HG03097 (cell line): ENCODE measurements around the gene CLPTM1.
"Not testable (repeated sequence)": the region's sequence is repeated elsewhere in the genome, so short reads cannot be mapped to it uniquely, and the experiment has no call there.

Experiments used
- ATAC-seq: cut with Tn5 transposase; IDR thresholded peaks from one replicate; pipeline ENCODE4 v1.9.1; 2021; ENCODE audit not compliant: unreplicated experiment, low FRiP score

CLPTM1 gene

DNA sequence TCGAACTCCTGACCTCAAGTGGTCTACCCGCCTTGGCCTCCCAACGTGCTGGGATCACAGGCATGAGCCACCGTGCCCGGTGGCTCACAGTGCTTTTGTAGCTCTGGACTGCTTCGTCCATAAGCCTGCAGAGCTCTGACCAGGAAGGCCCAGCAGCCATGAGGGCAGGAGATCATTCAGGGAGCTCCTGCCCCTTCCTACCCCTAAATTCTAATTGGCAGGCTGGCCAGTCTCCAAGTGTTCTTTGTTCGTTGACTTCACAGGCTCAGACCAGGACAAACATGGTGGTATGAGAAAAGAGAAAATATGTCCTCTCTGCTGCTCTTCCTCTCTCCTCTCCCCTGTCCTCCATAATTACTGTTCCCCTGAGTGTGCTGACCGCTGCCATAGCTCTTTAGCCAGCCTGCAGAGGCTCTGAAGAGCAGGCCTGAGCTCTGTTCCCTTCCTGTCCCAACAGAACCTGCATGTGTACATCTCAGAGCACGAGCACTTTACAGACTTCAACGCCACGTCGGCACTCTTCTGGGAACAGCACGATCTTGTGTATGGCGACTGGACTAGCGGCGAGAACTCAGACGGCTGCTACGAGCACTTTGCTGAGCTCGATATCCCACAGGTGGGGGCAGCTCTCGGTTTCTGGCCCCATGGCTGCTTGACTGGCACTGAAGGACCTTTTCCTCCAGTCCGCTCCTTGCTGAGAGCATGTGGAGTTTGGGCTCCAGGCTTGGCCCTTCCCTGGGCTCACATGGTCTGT is 19.0 kb downstream of the CLPTM1 start:
- no peak for ATAC-seq

DNA sequence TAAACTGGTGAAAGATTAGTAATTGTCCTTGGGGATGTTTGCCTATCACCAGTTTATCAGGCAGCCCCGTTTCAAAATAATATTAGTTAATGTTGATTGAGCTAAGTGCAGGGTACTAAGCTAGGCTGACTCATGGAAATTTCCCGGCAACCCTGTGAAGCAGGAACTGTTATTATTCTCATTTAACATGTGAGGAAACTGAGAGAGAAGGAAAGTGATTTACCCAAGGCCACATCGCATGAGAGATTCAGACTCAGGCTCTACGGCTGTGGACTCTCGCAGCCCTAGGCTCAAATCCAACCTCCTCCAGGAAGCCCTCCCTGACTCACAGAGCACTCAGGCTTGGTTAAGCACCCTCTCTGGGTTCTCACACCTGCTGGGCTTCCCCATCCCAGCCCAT is 19.7 kb downstream of the CLPTM1 start:
- ATAC-seq = no peak

DNA sequence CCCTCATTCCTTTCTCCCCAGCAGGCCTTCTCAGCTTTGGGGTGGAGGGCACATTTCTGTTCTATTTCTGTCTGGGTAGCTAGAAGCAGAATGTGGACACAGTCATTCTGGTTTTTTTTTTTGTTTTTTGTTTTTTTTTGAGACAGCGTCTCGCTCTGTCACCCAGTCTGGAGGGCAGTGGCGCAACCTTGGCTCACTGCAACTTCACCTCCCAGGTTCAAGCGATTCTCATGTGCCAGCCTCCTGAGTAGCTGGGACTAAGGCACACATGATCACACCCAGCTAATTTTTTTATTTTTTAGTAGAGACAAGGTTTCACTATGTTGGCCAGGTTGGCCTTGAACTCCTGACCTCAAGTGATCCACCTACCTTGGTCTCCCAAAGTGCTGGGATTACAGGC is 20.3 kb downstream of the CLPTM1 start:
- ATAC-seq = no peak

DNA sequence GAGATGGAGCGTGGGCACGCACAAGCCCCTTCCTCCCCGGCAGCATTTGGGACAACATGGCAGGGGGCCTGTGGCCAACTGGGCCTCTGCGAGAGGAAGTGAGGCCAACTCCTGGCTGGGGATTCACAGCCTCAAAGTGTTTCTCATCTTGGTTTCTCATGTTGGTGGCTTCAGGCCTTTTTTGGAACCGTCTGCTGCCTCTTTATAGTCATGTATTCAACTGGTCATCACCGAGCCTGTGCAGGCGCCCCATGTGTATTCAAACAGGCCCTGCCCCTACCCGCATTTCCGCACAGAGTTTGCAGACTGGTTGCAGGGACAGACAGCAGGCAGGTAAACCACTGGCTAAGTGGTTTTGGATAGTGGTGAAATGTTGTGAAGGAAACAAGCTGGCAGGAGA is 28.8 kb downstream of the CLPTM1 start:
- no peak for ATAC-seq

DNA sequence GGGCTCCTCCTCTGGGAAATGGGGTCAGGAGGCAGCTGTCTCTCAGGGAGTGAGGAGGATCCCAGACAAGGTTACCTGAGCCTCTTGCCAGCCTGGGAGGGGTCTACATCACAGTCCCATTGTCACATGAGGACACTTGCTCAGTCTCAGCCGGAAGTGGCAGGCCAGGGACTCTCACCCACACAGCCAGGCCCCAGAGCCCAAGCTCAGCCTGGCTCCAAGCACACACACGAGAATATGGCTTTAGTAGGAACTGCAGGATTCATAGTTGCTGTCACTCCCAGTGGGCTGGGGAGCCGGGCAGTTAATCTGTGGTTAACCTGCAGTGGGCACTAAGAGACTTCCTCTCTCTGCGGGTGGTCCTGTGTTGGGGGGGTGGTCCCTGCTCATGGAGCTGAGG is 30.3 kb downstream of the CLPTM1 start:
- ATAC-seq = no peak

DNA sequence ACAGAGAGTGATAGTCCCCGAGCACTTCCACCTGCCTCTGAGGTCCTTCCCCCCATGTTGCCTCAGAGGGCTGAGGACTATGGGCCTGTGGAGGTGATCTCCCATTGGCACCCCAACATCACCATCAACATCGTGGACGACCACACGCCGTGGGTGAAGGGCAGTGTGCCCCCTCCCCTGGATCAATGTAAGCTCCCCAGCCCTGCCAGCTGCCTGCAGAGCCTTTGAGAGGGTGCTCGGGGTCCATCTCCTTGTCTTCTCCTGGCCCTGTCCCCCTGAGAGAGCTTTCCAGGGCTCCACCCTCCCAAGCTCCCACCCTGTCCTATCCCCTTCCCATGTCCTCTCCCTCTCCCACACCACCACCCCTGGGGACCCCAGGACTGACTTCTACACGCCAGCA is 31.2 kb downstream of the CLPTM1 start:
- ATAC-seq = no peak

DNA sequence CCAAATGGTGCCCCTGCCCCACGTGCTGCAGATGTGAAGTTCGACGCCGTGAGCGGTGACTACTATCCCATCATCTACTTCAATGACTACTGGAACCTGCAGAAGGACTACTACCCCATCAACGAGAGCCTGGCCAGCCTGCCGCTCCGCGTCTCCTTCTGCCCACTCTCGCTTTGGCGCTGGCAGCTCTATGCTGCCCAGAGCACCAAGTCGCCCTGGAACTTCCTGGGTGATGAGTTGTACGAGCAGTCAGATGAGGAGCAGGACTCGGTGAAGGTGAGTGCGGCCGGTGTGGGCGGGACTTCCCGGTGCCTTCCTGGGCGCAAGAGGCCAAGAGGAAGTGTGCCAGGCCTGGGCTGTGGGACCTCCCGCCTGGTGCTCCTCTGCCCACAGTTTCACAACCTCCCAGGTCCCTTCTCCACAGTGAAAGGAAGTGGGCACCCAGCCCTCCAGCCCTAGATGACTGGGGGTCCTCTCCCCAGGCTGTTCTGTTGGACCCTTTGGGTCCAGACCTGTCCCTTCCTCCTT is 32.0 kb downstream of the CLPTM1 start:
- no peak for ATAC-seq

DNA sequence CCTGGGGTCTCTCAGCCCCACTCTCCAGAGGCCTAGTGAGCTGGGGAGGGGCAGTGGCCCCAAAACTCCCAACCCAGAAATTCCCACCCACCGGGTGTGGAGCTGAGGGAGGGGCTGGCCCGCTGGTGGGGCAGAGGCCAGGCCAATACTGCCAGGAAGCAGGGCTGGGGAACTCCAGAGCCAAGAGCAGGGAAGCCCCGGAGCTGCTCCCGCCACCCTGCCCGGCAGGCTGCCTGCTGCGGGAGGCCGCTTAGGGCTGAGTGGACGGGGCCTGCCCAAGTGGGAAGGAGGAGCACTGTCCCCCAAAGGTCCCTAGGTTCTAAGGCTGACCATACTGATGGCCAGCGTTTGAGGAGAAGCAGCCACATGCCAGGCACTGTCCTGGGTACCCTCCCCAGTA is 33.1 kb downstream of the CLPTM1 start:
- ATAC-seq = no peak

DNA sequence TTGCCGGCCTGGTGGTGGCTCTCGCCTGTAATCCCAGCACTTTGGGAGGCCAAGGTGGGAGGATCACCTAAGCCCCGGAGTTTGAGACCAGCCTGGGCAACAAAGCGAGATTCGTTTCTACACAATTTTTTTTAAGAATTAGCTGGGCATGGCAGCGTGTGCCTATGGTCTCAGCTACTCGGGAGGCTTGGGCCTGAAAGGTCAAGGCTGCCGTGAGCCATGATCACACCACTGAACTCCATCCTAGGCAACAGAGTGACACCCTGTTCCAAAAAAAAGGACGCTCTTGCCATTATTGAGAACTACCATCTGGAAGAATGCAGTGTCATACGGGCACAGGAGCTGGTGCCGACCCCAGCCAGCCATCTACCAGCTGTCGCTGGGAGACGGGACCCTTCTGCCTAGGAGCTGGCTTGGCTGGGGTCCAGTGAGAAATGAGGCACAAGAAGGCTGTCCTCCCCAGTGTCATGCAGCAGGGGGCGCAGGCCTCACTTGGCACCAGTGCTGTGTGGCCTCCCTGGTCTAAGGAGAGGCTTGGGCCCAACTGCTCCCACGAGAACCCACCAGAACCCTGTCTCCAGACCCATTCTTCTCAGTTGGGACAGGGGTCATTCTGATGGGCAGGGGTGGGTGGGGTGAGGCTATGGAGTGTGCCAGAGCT is 33.8 kb downstream of the CLPTM1 start:
- no peak for ATAC-seq

DNA sequence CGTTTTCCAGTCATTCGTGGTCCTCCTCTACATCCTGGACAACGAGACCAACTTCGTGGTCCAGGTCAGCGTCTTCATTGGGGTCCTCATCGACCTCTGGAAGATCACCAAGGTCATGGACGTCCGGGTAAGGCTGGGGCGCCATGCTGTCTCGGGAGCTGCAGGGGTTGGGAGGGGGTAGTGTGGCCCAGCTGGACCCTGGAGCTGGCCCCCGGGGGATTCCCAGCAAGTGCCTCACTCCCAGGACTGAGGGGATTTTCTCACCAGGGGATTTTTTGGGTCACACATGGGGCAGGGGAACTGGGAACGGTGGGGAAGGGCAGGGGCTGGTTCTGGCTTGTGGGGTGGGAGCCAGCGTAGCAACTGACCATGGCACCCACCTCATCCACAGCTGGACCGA is 35.3 kb downstream of the CLPTM1 start:
- no peak for ATAC-seq

DNA sequence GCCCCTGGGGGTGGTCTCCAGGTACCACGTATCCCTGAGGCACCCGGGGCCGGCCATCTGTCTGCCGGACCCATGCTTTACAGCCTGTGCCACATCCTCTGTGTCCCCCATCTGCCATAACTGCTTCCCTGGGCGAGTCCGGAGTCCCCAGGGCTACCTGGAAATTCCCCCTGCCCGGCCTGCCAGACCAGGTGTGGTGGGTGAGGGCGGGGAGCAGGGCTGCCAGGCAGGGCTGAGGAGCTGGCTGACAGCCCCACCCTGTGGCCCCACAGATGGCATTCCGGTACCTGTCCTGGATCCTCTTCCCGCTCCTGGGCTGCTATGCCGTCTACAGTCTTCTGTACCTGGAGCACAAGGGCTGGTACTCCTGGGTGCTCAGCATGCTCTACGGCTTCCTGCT is 35.8 kb downstream of the CLPTM1 start:
- ATAC-seq = no peak

DNA sequence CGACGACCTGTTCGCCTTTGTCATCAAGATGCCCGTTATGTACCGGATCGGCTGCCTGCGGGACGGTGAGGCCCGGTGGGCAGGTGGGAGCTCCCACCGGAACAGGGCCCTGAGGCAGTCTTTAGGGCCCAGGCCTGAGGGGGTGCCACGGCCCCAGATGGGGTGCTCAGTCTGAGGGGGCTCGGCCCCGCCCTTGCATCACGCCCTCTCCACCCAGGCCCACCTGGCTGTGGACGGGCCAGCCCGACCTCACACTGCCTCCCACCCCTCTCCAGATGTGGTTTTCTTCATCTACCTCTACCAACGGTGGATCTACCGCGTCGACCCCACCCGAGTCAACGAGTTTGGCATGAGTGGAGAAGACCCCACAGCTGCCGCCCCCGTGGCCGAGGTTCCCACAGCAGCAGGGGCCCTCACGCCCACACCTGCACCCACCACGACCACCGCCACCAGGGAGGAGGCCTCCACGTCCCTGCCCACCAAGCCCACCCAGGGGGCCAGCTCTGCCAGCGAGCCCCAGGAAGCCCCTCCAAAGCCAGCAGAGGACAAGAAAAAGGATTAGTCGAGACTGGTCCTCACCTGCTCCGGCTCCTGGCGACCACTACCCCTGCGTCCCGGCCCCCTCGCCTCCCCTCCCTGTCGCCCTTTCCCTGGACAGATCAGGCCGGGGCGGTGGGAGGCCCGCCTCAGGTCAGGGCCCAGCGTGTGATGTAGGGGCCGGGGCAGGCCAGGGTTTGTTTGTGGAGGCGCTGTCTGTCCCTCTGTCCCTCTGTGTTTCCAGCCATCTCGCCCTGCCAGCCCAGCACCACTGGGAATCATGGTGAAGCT is 37.4 kb downstream of the CLPTM1 start:
- no peak for ATAC-seq

DNA sequence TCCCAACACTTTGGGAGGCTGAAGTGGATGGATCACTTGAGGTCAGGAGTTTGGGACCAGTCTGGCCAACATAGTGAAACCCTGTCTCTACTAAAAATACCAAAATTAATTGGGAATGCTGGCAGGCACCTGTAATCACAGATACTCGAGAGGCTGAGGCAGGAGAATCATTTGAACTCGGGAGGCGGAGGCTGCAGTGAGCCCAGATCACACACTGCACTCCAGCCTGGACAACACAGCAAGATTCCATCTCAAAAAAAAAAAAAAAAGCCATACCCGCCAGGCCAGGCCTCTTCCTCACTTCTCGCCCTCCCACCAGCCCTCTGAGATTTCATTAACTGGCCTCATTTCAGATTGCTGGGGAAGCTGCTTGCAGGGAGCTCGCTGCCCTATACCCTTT is 38.3 kb downstream of the CLPTM1 start:
- ATAC-seq = no peak

DNA sequence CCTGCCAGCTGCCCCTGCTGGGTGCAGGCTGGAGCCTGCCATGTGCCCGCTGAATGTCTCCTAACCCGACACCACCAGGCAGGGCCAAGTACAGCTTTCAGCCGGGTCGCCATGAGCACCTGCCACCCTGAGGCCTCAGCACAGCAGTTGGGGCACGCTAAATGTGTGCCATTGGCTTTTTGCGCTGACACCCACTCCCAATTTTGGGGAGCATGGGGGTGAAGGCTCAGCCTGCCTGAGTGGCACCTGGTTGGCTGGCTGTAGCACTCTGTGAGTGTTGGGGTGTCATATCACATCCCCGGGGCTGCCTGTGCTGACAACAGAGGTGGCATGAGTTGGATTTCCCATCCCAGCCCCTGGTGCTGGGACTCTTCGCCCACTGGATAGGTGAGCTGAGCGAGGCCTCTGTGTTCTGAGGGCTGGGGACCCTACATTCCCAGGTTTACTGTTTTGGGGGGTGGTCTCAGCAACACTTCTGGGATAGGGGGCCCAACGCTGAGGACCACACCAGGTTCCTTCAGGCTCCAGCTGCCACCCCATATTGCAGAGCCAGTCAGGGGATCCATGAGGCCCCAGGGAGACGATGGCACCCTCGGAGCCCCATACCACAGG is 38.9 kb downstream of the CLPTM1 start:
- no peak for ATAC-seq

DNA sequence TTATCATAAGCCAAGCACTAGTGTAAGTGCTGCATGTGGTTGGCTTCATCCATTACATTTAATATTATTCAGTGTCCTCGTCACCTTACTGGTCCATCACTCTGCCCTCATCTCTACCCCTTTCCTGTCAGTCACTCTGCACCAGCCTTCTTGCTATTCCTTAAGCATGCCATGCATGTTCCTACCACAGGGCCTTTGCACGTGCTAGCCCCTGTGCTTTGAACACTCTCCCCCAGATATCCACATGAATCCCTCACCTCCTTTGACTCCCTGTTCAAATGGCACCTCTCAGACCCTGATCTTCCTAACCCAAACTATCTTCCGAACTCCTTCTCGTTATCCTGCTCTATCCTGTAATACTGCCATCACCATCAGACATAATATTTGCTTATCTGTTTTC is 42.8 kb downstream of the CLPTM1 start:
- no peak for ATAC-seq

DNA sequence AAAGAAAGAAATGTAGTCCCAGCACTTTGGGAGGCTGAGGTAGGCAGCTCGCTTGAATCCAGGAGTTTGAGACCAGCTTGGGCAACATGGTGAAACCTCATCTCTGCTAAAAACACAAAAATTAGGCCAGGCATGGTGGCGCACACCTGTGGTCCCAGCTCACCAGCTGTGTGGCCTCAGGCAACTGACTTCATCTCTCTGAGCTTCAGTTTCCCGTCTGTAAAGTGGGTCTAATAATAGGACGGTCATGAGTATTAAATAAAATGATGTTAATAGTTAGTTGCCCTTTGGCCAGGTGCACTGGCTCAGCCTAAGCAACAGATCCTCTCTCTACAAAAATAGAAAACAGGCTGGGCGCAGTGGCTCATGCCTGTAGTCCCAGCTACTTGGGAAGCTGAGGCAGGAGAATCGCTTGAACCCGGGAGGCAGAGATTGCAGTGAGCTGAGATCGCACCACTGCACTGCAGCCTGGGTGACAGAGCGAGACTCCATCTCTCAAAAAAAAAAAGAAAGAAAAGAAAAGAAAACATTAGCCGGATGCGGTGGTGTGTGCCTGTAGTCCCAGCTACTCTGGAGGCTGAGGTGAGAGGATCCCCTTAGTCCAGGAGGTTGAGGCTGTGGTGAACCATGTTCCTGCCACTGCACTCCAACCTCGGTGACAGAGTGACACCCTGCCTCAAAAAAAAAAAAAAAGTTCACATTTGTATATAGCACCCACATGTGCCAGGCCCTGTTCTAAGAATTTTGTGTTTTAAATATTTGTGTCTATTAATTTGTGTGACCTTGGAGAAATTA is 44.1 kb downstream of the CLPTM1 start:
- not testable (repeated sequence) for ATAC-seq

DNA sequence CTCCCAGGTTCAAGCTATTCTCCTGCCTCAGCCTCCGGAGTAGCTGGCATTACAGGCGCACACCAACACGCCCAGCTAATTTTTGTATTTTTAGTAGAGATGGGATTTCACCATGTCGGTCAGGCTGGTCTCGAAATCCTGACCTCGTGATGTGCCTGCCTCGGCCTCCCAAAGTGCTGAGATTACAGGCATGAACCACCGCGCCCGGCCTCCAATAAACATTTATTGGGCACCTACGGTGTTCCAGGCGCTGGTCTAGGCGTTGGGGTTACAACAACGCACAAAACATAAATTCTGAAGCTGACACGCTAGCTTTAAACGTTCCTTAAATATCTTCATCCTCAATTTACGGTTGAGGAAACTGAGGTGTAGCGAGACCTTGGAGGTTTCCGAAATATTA is 45.5 kb downstream of the CLPTM1 start:
- not testable (repeated sequence) for ATAC-seq

DNA sequence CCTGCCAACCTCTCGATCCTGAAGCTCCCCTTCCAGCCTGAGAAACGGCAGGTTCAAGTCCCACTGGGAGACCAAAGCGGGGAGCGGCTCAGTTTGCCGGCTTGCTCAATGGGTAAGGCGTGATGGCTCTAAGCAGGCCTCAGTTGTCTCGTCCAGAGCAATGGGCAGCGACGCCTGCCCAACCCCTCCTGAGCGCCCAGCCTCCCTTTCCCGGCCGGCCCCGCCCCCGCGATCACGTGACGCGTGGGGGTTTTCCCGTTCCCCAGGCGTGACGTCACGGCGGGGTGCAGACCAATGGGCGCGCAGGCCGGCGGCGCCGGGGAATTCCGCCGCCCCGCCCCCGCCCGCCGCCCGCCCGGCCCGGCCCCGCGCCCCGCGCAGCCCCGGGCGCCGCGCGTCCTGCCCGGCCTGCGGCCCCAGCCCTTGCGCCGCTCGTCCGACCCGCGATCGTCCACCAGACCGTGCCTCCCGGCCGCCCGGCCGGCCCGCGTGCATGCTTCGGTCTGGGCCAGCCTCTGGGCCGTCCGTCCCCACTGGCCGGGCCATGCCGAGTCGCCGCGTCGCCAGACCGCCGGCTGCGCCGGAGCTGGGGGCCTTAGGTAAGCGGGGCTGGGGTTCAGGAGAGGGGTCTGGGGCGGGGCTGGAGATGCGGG is 46.0 kb downstream of the CLPTM1 start, which contains the start of gene RELB:
RELB (plus strand) TSS at position 378 of the 653 bp plus-strand sequence; CDS start at position 494, 116 bp downstream.
- peak; percentile 44 for ATAC-seq

DNA sequence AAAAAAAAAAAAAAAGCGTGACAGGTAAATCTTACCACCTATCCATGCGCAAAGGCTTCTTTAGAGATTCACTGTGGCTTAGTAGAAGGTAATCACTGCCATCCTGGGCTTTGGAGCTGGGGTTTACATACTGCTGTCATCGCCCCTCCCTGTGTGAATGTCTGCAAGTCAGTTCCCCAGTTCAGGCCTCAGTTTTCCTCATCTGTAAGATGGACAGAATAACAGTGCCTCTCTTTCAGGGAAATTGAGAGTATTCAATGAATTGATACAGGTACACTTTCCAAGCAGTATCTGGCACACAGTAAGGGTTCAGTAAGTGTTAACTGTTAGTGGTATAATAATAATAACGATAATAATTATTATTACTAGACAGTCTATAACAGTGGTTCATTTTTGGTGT is 48.3 kb downstream of the CLPTM1 start:
- no peak for ATAC-seq
